GM23338 (cell line): ENCODE results near the gene RUSC2. TPM values are rescaled to one million over a fixed set of nuclear protein-coding genes. Genes with fewer than 3 reads are reported as not detected.

Source experiments
- ATAC-seq: fragments of 200-7000 bp; cut with Tn5 transposase; 3 replicates; pipeline ENCODE4 v1.9.1; 2020
- DNase-seq: peaks from one replicate; pipeline ENCODE4 v3.0.0-alpha.2; 2015; ENCODE audit warnings: low spot score
- H2AFZ ChIP-seq: fragments of 200-600 bp; sonication (generic); 2 replicates; pipeline ENCODE4 v1.8.0; 2016; ENCODE audit warnings: antibody characterized with exemption, mild to moderate bottlenecking, moderate library complexity
- H3F3A ChIP-seq: fragments of 200-600 bp; sonication (generic); replicated peaks from 2 replicates; pipeline ENCODE4 v1.8.0; 2017; ENCODE audit warnings: antibody characterized with exemption, mixed run types, low read depth
- H3K27ac ChIP-seq: fragments of 200-600 bp; sonication (generic); 2 replicates; pipeline ENCODE4 v1.6.1; 2016; ENCODE audit warnings: low read depth
- H3K27me3 ChIP-seq: fragments of 200-600 bp; sonication (generic); 2 replicates; pipeline ENCODE4 v1.8.0; 2016; ENCODE audit warnings: mild to moderate bottlenecking, mixed run types, moderate library complexity; ENCODE audit not compliant: insufficient read depth
- H3K36me3 ChIP-seq: fragments of 200-600 bp; sonication (generic); 2 replicates; pipeline ENCODE4 v1.8.0; 2016; ENCODE audit warnings: mild to moderate bottlenecking; ENCODE audit not compliant: insufficient read depth
- H3K4me1 ChIP-seq: fragments of 200-600 bp; sonication (generic); 2 replicates; pipeline ENCODE4 v1.8.0; 2016; ENCODE audit warnings: mild to moderate bottlenecking, moderate library complexity; ENCODE audit not compliant: insufficient read depth
- H3K4me2 ChIP-seq: fragments of 200-600 bp; sonication (generic); 2 replicates; pipeline ENCODE4 v1.7.1; 2017; ENCODE audit warnings: mixed run types
- H3K4me3 ChIP-seq: fragments of 200-600 bp; sonication (generic); 2 replicates; pipeline ENCODE4 v1.6.1; 2016; ENCODE audit warnings: mixed run types
- H3K79me2 ChIP-seq: fragments of 200-600 bp; sonication (generic); replicated peaks from 2 replicates; pipeline ENCODE4 v1.8.0; 2017; ENCODE audit warnings: mild to moderate bottlenecking; ENCODE audit not compliant: insufficient read depth
- H3K9me2 ChIP-seq: fragments of 200-600 bp; sonication (generic); 2 replicates; pipeline ENCODE4 v1.8.0; 2017; ENCODE audit not compliant: insufficient read depth
- H4K20me1 ChIP-seq: fragments of 200-600 bp; sonication (generic); replicated peaks from 2 replicates; pipeline ENCODE4 v1.8.0; 2017; ENCODE audit warnings: mild to moderate bottlenecking; ENCODE audit not compliant: insufficient read depth
- H3K27ac Mint-ChIP-seq: 2 replicates; pipeline ENCODE4 v1.8.0; 2020; ENCODE audit warnings: inconsistent platforms, mild to moderate bottlenecking, moderate library complexity, mixed read lengths
- H3K27me3 Mint-ChIP-seq: 3 replicates; pipeline ENCODE4 v1.8.0; 2022; ENCODE audit warnings: low read depth, mild to moderate bottlenecking, moderate library complexity, mixed read lengths, inconsistent platforms; ENCODE audit not compliant: insufficient read depth, poor library complexity
- H3K36me3 Mint-ChIP-seq: 3 replicates; pipeline ENCODE4 v1.8.0; 2021; ENCODE audit warnings: low read depth, mild to moderate bottlenecking, inconsistent platforms, moderate library complexity, mixed read lengths
- H3K4me1 Mint-ChIP-seq: 3 replicates; pipeline ENCODE4 v1.8.0; 2020; ENCODE audit warnings: mild to moderate bottlenecking, inconsistent platforms, mixed read lengths
- H3K4me3 Mint-ChIP-seq: 3 replicates; pipeline ENCODE4 v1.8.0; 2021; ENCODE audit warnings: moderate library complexity, mild to moderate bottlenecking, inconsistent platforms, mixed read lengths
- H3K9me3 Mint-ChIP-seq: 3 replicates; pipeline ENCODE4 v1.8.0; 2020; ENCODE audit warnings: moderate library complexity, mild to moderate bottlenecking, inconsistent platforms, mixed read lengths
- CTCF ChIP-seq, 2 experiments: fragments of 200-600 bp in 1 of 2; sonication (generic) in 1 of 2; conservative IDR thresholded peaks; 2 replicates each; pipeline versions ENCODE4 v1.5.1 to v1.6.1; 2016 to 2017; ENCODE audit warnings: antibody characterized with exemption in 2 of 2, low read depth in 2 of 2, mild to moderate bottlenecking in 2 of 2, moderate library complexity in 1 of 2
- ETS1 ChIP-seq: IDR thresholded peaks from 2 replicates; pipeline ENCODE4 v1.6.1; 2016; ENCODE audit warnings: antibody characterized with exemption
- EZH2 ChIP-seq: fragments of 200-600 bp; sonication (generic); IDR thresholded peaks from one replicate; pipeline ENCODE4 v1.8.0; 2017; ENCODE audit warnings: antibody characterized with exemption, mild to moderate bottlenecking, low read depth; ENCODE audit not compliant: unreplicated experiment
- EZH2phosphoT487 ChIP-seq: fragments of 200-600 bp; sonication (generic); IDR thresholded peaks from one replicate; pipeline ENCODE4 v1.8.1; 2018; ENCODE audit warnings: antibody characterized with exemption; ENCODE audit not compliant: unreplicated experiment
- JUNB ChIP-seq: IDR thresholded peaks from one replicate; pipeline ENCODE4 v1.6.1; 2016; ENCODE audit warnings: antibody characterized with exemption; ENCODE audit not compliant: unreplicated experiment
- NANOG ChIP-seq: IDR thresholded peaks from 2 replicates; pipeline ENCODE4 v1.6.1; 2016; ENCODE audit warnings: antibody characterized with exemption, borderline replicate concordance
- POLR2AphosphoS5 ChIP-seq: IDR thresholded peaks from 2 replicates; pipeline ENCODE4 v1.6.1; 2016; ENCODE audit warnings: antibody characterized with exemption, low read depth
- REST ChIP-seq: IDR thresholded peaks from one replicate; pipeline ENCODE4 v1.6.1; 2018; ENCODE audit warnings: antibody characterized with exemption; ENCODE audit not compliant: unreplicated experiment
- STAT1 ChIP-seq: IDR thresholded peaks from one replicate; pipeline ENCODE4 v1.6.1; 2016; ENCODE audit warnings: antibody characterized with exemption; ENCODE audit not compliant: unreplicated experiment
- ZNF114 ChIP-seq: fragments of 250-450 bp; sonication (Bioruptor Pico); IDR thresholded peaks from 2 replicates; pipeline ENCODE4 v1.5.0; 2020; ENCODE audit warnings: mild to moderate bottlenecking, moderate library complexity
- ZNF331 ChIP-seq: fragments of 250-450 bp; sonication (Bioruptor Pico); IDR thresholded peaks from 2 replicates; pipeline ENCODE4 v1.5.0; 2020; ENCODE audit warnings: low read depth, mild to moderate bottlenecking, moderate library complexity
- polyA plus RNA-seq: library from polyadenylated mRNA; unstranded; fragments of >200 nt; fragmentation: Nextera tagmentation; extraction: Ambion mirVana; gene quantifications from 2 replicates; pipeline ENCODE4 v1.2.1, GENCODE V29; 2016
- total RNA-seq: library from RNA; depleted of rRNA; stranded (reverse); fragments of >200 nt; shearing (Covaris generic); gene quantifications from 2 replicates; pipeline ENCODE4 v1.2.3, GENCODE V29; 2014

The RUSC2 gene
- total and polyA plus RNA-seq, 2 experiments from 2014 or later, result 3.0 to 8.2 TPM

- TF ChIP-seq ETS1, result no peak
Observed at GRCh38 chr9:35453786-35454185, 36.1 kb upstream of the RUSC2 start (continued).

- no peak overlapping the region for H3K4me3 ChIP-seq
- H2AFZ ChIP-seq, result no peak overlapping the region
- no peaks in the 10 kb centered on the region for H3F3A ChIP-seq
- no peak overlapping the region for H3K27ac ChIP-seq
- no peaks in the 10 kb centered on the region for H3K4me1 ChIP-seq
- H3K27ac Mint-ChIP-seq, result no peak overlapping the region
- no peaks in the 10 kb centered on the region for H3K4me1 Mint-ChIP-seq
- no peak overlapping the region for H3K4me2 ChIP-seq
- DNase-seq (no peak), ATAC-seq (no peak)
- H3K9me2 ChIP-seq, result no peaks in the 10 kb centered on the region; the same call in 1 of the 2 replicates
- H3K36me3 ChIP-seq, result 0 out of 2 replicates have a peak, but pooled peaks cover 3% of the 10 kb centered on the region
- H3K79me2 ChIP-seq, result no peaks in the 10 kb centered on the region
- H3K27me3 Mint-ChIP-seq, result peaks cover 6% of the 10 kb centered on the region
- H3K36me3 Mint-ChIP-seq, result peaks cover 9% of the 10 kb centered on the region
- no peaks in the 10 kb centered on the region for H3K27me3 ChIP-seq
- no peaks in the 10 kb centered on the region for H4K20me1 ChIP-seq
- H3K4me3 Mint-ChIP-seq, result no peak overlapping the region
- peaks cover 28% of the 10 kb centered on the region for H3K9me3 Mint-ChIP-seq
- TF ChIP-seq POLR2AphosphoS5, result no peak
- TF ChIP-seq REST, result no peak
- TF ChIP-seq NANOG, result no peak
- TF ChIP-seq STAT1, result no peak
- no peak for TF ChIP-seq ETS1
- TF ChIP-seq EZH2, result no peak
- no peak for TF ChIP-seq ZNF331 (CRISPR knock-in tag)
- TF ChIP-seq EZH2phosphoT487, result no peak
- no peak for TF ChIP-seq CTCF (conservative IDR thresholded peaks at IDR 0.05; ENCODE audit: low read depth in 2 of 2)
- TF ChIP-seq JUNB, result no peak
- TF ChIP-seq ZNF114 (CRISPR knock-in tag), result no peak
Observed at GRCh38 chr9:35464141-35465025, 25.5 kb upstream of the RUSC2 start.
